ENCODE measurements around the gene STAG1.

GRCh38 chr3:136699271-136699828 is 52.8 kb downstream of the STAG1 start:
- TF ChIP-seq CTCF (IDR thresholded peaks at IDR 0.05; ENCODE audit: insufficient read depth, low read length, poor library complexity, severe bottlenecking) (no peak), EZH2phosphoT487 (conservative IDR thresholded peaks at IDR 0.05; ENCODE audit: low read length) (no peak)

Measured in SU-DHL-6 (cell line).